ENCODE measurements around the gene PTPRS.
A peak's percentile ranks its signal among the peaks of the same experiment; 100 is the strongest.
"Not testable (repeated sequence)": the region's sequence is repeated elsewhere in the genome, so short reads cannot be mapped to it uniquely, and the experiment has no call there.

The PTPRS gene

GRCh38 chr19:5340637-5341447 lies at the start of gene PTPRS:
Gene PTPRS (minus strand): TSS chr19:5340812. CDS start chr19:5286140, 54,672 bp downstream.
- DNase-seq (ENCODE audit: low spot score): peak; percentile 83

GRCh38 chr19:5389353-5389752 lies 48.7 kb upstream of the PTPRS start:
- DNase-seq (ENCODE audit: low spot score): no peak

- no peak for DNase-seq (ENCODE audit: low spot score)
Measured at GRCh38 chr19:5387472-5387871, 46.9 kb upstream of the PTPRS start.

- no peak for DNase-seq (ENCODE audit: low spot score)
Measured at GRCh38 chr19:5386841-5387240, 46.2 kb upstream of the PTPRS start.

- DNase-seq (ENCODE audit: low spot score): not testable (repeated sequence)
Measured at GRCh38 chr19:5381197-5381596, 40.6 kb upstream of the PTPRS start.

GRCh38 chr19:5380215-5380919 lies 39.8 kb upstream of the PTPRS start:
- DNase-seq (ENCODE audit: low spot score): no peak

GRCh38 chr19:5376928-5377327 lies 36.3 kb upstream of the PTPRS start:
- DNase-seq (ENCODE audit: low spot score): no peak

GRCh38 chr19:5372572-5373200 lies 32.1 kb upstream of the PTPRS start:
- no peak for DNase-seq (ENCODE audit: low spot score)

- peak; percentile 42 for DNase-seq (ENCODE audit: low spot score)
Measured at GRCh38 chr19:5369962-5370367, 29.4 kb upstream of the PTPRS start.

- DNase-seq (ENCODE audit: low spot score): no peak
Measured at GRCh38 chr19:5369304-5369703, 28.7 kb upstream of the PTPRS start.

GRCh38 chr19:5367530-5368133 lies 27.0 kb upstream of the PTPRS start:
- no peak for DNase-seq (ENCODE audit: low spot score)

GRCh38 chr19:5365905-5366304 lies 25.3 kb upstream of the PTPRS start:
- DNase-seq (ENCODE audit: low spot score): no peak

GRCh38 chr19:5364674-5365073 lies 24.1 kb upstream of the PTPRS start:
- DNase-seq (ENCODE audit: low spot score): no peak

GRCh38 chr19:5361839-5362238 lies 21.2 kb upstream of the PTPRS start:
- not testable (repeated sequence) for DNase-seq (ENCODE audit: low spot score)

GRCh38 chr19:5361407-5361806 lies 20.8 kb upstream of the PTPRS start:
- no peak for DNase-seq (ENCODE audit: low spot score)

GRCh38 chr19:5360003-5360780 lies 19.6 kb upstream of the PTPRS start:
- no peak for DNase-seq (ENCODE audit: low spot score)

- no peak for DNase-seq (ENCODE audit: low spot score)
Measured at GRCh38 chr19:5358173-5358800, 17.7 kb upstream of the PTPRS start.

- no peak for DNase-seq (ENCODE audit: low spot score)
Measured at GRCh38 chr19:5357584-5357983, 17.0 kb upstream of the PTPRS start.

GRCh38 chr19:5356918-5357317 lies 16.3 kb upstream of the PTPRS start:
- no peak for DNase-seq (ENCODE audit: low spot score)

- no peak for DNase-seq (ENCODE audit: low spot score)
Measured at GRCh38 chr19:5356428-5356827, 15.8 kb upstream of the PTPRS start.

- DNase-seq (ENCODE audit: low spot score): no peak
Measured at GRCh38 chr19:5355693-5356092, 15.1 kb upstream of the PTPRS start.

Measured in cerebellar cortex (tissue), 1 donor.